Sigmoid colon (tissue), 4 donors: Measurements from ENCODE around the gene SYPL2.

Source experiments
- EP300 ChIP-seq, 4 donors: sonication (generic); formaldehyde crosslinking; IDR thresholded peaks; one replicate each; pipeline ENCODE4 v1.6.1; 2017; ENCODE audit warnings: antibody characterized with exemption in 4 of 4
- POLR2A ChIP-seq, 2 donors: fragments of 450-650 bp; IDR thresholded peaks; one replicate each; pipeline ENCODE4 v1.6.1; 2016; ENCODE audit warnings: antibody characterized with exemption in 2 of 2, mild to moderate bottlenecking in 2 of 2, moderate library complexity in 2 of 2
- TF ChIP-seq, protein P1 (sequence below), 4 experiments: fragments of 450-650 bp in 3 of 4; fragments of 200-600 bp in 1 of 4; IDR thresholded peaks; one replicate each; pipeline ENCODE4 v1.5.1; 2016 to 2019; ENCODE audit warnings: antibody characterized with exemption in 4 of 4, mild to moderate bottlenecking in 3 of 4, moderate library complexity in 2 of 4

GRCh38 chr1:109457819-109458218 is 8.5 kb upstream of the SYPL2 start:
- TF ChIP-seq, protein P1, sequence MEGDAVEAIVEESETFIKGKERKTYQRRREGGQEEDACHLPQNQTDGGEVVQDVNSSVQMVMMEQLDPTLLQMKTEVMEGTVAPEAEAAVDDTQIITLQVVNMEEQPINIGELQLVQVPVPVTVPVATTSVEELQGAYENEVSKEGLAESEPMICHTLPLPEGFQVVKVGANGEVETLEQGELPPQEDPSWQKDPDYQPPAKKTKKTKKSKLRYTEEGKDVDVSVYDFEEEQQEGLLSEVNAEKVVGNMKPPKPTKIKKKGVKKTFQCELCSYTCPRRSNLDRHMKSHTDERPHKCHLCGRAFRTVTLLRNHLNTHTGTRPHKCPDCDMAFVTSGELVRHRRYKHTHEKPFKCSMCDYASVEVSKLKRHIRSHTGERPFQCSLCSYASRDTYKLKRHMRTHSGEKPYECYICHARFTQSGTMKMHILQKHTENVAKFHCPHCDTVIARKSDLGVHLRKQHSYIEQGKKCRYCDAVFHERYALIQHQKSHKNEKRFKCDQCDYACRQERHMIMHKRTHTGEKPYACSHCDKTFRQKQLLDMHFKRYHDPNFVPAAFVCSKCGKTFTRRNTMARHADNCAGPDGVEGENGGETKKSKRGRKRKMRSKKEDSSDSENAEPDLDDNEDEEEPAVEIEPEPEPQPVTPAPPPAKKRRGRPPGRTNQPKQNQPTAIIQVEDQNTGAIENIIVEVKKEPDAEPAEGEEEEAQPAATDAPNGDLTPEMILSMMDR (IDR thresholded peaks at IDR 0.05) = no peak
- TF ChIP-seq EP300 (IDR thresholded peaks at IDR 0.05) = no peak
- TF ChIP-seq POLR2A (IDR thresholded peaks at IDR 0.05) = no peak
